Measurements from ENCODE around the gene PPFIA4.

DNA sequence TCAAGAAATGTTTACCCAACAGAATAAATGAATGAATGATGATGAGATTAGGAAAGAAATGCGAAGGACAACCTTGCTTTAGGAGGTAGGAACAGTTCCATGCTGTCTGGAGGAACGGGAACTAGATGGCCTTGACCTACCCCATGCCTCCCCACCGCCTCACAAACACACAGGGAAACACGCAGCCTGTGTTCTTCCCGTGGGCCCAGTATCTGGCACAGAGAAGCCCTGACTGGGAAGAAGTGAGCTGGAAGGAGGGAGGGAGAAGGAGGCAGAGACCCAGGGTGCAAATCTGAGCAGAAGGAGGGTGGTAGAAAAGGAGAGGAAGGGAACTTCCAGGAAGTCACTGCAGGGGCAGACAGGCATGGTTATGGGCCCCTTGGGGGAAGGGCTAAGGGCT lies 97.7 kb downstream of the PPFIA4 start:
- TF ChIP-seq KAT7 (CRISPR knock-in tag; IDR thresholded peaks at IDR 0.05; ENCODE audit: borderline replicate concordance) (no peak), KDM1A (IDR thresholded peaks at IDR 0.05) (no peak)
- TF ChIP-seq, protein P1, sequence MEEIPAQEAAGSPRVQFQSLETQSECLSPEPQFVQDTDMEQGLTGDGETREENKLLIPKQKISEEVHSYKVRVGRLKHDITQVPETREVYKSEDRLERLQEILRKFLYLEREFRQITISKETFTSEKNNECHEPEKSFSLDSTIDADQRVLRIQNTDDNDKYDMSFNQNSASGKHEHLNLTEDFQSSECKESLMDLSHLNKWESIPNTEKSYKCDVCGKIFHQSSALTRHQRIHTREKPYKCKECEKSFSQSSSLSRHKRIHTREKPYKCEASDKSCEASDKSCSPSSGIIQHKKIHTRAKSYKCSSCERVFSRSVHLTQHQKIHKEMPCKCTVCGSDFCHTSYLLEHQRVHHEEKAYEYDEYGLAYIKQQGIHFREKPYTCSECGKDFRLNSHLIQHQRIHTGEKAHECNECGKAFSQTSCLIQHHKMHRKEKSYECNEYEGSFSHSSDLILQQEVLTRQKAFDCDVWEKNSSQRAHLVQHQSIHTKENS (CRISPR knock-in tag; IDR thresholded peaks at IDR 0.05), result no peak
